Ovary (tissue), 3 donors: Measurements from ENCODE around the gene USP53.

Experiments used
- CTCF ChIP-seq, 3 donors: fragments of 450-650 bp in 2 of 3; fragments of 200-600 bp in 1 of 3; IDR thresholded peaks; one replicate each; pipeline versions ENCODE4 v1.5.1 to v1.8.0; 2016 to 2022; ENCODE audit warnings: antibody characterized with exemption in 3 of 3, mild to moderate bottlenecking in 1 of 3
- EP300 ChIP-seq: sonication (generic); formaldehyde crosslinking; IDR thresholded peaks from one replicate; pipeline ENCODE4 v1.6.1; 2017; ENCODE audit warnings: antibody characterized with exemption
- POLR2A ChIP-seq: fragments of 450-650 bp; IDR thresholded peaks from one replicate; pipeline ENCODE4 v1.6.1; 2017; ENCODE audit warnings: antibody characterized with exemption, mild to moderate bottlenecking, moderate library complexity
- donor health status: DM: no; HTN: no; CAD: no.

DNA sequence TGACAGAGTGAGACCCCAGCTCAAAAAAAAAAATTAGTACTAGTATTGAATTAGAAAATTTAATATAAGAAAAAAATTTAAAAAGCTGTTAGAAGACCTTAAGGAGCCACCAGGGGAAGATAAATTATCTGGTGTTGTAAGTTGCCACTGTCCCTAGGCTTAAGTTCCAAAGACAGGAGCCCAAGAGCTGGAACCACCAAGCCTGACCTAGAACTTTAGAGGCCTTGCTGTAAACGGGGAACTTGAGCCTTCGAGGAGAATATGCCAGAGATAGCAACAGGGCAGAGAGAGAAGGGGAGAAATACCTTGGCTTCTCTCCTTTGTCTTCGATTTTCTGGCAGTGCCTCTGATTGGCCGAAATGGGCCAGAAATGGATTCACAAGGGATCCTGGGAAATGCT lies 8.9 kb downstream of the USP53 start:
- TF ChIP-seq CTCF (IDR thresholded peaks at IDR 0.05) (no peak), POLR2A (no peak), EP300 (no peak)
